Heart left ventricle (tissue), 13 donors: ENCODE data around the gene AHRR.

Experiments
- POLR2A ChIP-seq, 2 donors: fragments of 450-650 bp; IDR thresholded peaks; one replicate each; pipeline ENCODE4 v1.6.1; 2017; ENCODE audit warnings: antibody characterized with exemption in 2 of 2, mild to moderate bottlenecking in 2 of 2, moderate library complexity in 2 of 2
- TF ChIP-seq, protein P1 (sequence below), 12 donors: fragments of 200-600 bp; sonication (generic) in 4 of 12; IDR thresholded peaks; one replicate each; pipeline versions ENCODE4 v1.5.0 to v1.8.0; 2018 to 2022; ENCODE audit warnings: antibody characterized with exemption in 12 of 12, mild to moderate bottlenecking in 5 of 12
- donor health status: ischemic (EF 13 %, LVEDD 7.1; RV severe dilation, severe dysfunction).
- donor health status: DM: no; HTN: yes; CAD: no.
- donor health status: DM: no; HTN: no; CAD: no.
- donor health status: ischemic (EF 25% LVEDD 6.9; RV normal size, moderate dysfunction).
- donor health status: ischemic (EF 25% LVEDD 5.7; RV mildly dilated, moderate dysfunction).
- donor health status: ischemic (EF 35%, LVEDD 5.7; RV mildly dilated, moderate dysfunction).
- donor health status: nonischemic (EF 11% LVEDD 7.7; RV severe dilation, severe dysfunction).
- donor health status: DM: yes; HTN: yes; CAD: no.
- donor health status: PGD.
- donor health status: ischemic (EF 29% LVEDD 5.4; RV normal size, mild dysfunction).
- donor health status: nonischemic (EF 23%, LVEDD 6.1; RV moderate dilation, normal function).

- TF ChIP-seq, protein P1, sequence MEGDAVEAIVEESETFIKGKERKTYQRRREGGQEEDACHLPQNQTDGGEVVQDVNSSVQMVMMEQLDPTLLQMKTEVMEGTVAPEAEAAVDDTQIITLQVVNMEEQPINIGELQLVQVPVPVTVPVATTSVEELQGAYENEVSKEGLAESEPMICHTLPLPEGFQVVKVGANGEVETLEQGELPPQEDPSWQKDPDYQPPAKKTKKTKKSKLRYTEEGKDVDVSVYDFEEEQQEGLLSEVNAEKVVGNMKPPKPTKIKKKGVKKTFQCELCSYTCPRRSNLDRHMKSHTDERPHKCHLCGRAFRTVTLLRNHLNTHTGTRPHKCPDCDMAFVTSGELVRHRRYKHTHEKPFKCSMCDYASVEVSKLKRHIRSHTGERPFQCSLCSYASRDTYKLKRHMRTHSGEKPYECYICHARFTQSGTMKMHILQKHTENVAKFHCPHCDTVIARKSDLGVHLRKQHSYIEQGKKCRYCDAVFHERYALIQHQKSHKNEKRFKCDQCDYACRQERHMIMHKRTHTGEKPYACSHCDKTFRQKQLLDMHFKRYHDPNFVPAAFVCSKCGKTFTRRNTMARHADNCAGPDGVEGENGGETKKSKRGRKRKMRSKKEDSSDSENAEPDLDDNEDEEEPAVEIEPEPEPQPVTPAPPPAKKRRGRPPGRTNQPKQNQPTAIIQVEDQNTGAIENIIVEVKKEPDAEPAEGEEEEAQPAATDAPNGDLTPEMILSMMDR (IDR thresholded peaks at IDR 0.05): no peak
- TF ChIP-seq POLR2A (IDR thresholded peaks at IDR 0.05): no peak
These were observed 40.7 kb downstream of the AHRR start for GRCh38 chr5:362189-362588.
